ENCODE results near the gene PRKCH. TPM values are rescaled to one million over a fixed set of nuclear protein-coding genes. Genes with fewer than 3 reads are reported as not detected.

PRKCH gene
- total RNA-seq, 1 experiment from 2014 or later: 22.3 TPM

DNA sequence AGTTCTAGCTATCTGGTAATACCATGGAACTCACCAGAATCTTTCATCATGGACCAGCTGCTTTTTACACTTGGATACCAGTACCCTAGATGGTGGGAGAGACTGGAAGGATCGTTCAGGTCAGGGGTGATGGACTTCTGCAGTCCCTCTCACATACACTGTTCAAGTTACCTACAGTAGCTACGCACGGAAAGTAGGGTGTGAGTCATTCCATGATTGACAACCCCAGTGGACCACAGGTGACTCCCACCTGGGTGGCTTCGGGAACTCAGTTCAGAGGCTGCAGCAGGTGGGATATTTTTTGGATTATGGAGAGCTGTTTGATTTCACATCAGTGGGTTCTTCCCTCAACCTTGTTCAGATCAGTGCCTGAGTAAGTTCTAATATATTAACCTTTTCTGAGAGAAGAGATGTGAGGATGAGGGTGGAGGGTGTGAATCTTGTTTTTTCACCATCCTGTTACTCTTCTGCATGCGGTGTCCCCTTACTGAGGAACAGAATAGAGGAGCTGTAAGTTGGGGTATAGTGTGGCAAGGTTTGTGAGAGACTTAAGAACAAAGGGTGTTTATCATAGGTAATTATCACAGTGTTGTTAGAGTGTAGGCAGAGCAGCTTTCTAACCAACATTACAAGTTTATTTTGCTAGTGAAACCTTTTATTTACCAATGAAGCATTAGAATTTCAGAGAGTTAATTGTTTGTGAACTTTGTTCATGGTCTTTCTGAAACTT lies 39.6 kb downstream of the PRKCH start:
- no TSS peak for BruUV-seq (replicated peaks)
- Mint-ChIP-seq H3K9me3 (ENCODE audit: low read depth, unreplicated experiment) (no peaks in the 10 kb centered on the region), H3K4me1 (ENCODE audit: low read depth, unreplicated experiment) (peaks cover 28% of the 10 kb centered on the region), H3K27me3 (ENCODE audit: unreplicated experiment) (no peaks in the 10 kb centered on the region), H3K36me3 (ENCODE audit: insufficient read depth, unreplicated experiment) (peaks cover 2% of the 10 kb centered on the region), H3K27ac (ENCODE audit: unreplicated experiment) (no peak overlapping the region), H3K4me3 (ENCODE audit: low read depth, unreplicated experiment) (no peak overlapping the region)
- CTCF ChIA-PET: interaction anchor here (0.6 kb wide), 1 partner anchor 263 kb away, joined by 8 read pairs; no protein-coding TSS in a partner anchor
- DNase-seq: no peak
- TF ChIP-seq, protein P1, sequence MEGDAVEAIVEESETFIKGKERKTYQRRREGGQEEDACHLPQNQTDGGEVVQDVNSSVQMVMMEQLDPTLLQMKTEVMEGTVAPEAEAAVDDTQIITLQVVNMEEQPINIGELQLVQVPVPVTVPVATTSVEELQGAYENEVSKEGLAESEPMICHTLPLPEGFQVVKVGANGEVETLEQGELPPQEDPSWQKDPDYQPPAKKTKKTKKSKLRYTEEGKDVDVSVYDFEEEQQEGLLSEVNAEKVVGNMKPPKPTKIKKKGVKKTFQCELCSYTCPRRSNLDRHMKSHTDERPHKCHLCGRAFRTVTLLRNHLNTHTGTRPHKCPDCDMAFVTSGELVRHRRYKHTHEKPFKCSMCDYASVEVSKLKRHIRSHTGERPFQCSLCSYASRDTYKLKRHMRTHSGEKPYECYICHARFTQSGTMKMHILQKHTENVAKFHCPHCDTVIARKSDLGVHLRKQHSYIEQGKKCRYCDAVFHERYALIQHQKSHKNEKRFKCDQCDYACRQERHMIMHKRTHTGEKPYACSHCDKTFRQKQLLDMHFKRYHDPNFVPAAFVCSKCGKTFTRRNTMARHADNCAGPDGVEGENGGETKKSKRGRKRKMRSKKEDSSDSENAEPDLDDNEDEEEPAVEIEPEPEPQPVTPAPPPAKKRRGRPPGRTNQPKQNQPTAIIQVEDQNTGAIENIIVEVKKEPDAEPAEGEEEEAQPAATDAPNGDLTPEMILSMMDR (IDR thresholded peaks at IDR 0.05; ENCODE audit: unreplicated experiment): no peak
- intact Hi-C loops (cut with micrococcal nuclease; ENCODE audit: unreplicated experiment): no loop called here

DNA sequence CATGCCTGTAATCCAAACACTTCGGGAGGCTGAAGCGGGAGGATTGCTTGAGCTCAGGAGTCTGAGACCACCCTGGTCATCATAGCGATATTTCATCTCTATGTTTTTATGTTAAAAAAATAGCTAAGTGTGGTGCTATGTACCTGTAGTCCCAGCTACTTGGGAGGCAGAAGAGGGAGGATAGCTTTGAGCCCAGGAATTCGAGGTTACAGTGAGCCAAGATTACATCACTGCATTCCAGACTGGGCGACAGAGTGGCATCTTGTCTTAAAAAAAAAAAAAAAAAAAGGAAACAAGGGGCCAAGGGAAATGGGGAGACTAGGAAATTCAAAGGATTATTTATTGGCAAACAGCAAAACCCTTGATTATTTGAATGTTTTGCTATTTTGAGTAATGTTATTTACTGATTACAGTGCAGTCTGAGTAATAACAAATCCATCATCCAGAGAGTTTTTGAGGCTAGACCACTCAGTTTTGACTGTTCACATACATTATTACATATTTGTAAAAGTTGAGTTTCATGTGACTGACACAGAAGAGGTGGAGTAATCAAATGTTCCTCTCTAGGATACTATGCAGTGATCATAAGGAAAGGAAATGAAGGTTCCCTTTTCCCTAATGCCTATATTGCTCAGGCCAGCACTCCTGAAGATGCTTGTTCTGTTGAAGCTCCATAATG lies 40.8 kb downstream of the PRKCH start:
- TF ChIP-seq, protein P1 (IDR thresholded peaks at IDR 0.05; ENCODE audit: unreplicated experiment): no peak

DNA sequence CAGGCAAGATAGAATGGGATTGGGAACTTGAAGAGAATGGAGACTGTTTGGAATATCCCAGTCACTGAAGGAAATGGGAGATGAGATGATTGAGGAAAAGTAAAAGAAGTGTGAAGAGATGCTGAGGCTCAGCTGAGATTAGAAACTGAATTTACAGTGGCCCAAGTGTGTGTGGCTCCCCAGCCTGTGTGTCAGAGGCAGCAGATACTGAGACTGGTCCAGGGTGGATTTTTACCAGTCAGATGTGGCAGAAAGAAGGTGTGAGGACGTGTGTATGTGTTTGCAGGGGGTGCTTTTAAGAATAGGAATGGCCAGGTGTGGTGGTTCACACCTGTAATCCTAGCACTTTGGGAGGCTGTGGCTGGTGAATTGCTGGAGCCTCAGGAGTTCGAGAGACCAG lies 42.9 kb downstream of the PRKCH start:
- Mint-ChIP-seq H3K4me1 (ENCODE audit: low read depth, unreplicated experiment) (peaks cover 20% of the 10 kb centered on the region), H3K9me3 (ENCODE audit: low read depth, unreplicated experiment) (no peaks in the 10 kb centered on the region), H3K27ac (ENCODE audit: unreplicated experiment) (no peak overlapping the region), H3K27me3 (ENCODE audit: unreplicated experiment) (no peaks in the 10 kb centered on the region), H3K4me3 (ENCODE audit: low read depth, unreplicated experiment) (no peak overlapping the region), H3K36me3 (ENCODE audit: insufficient read depth, unreplicated experiment) (no peaks in the 10 kb centered on the region)
- TF ChIP-seq, protein P1 (IDR thresholded peaks at IDR 0.05; ENCODE audit: unreplicated experiment): no peak
- CTCF ChIA-PET: no interaction called here
- intact Hi-C loops (cut with micrococcal nuclease; ENCODE audit: unreplicated experiment): no loop called here
- BruUV-seq (replicated peaks): no TSS peak
- no peak for DNase-seq

More for the DNA sequence above, 40.8 kb downstream of the PRKCH start:
- DNase-seq: no peak
- intact Hi-C loops (cut with micrococcal nuclease; ENCODE audit: unreplicated experiment): no loop called here
- H3K4me3 Mint-ChIP-seq (ENCODE audit: low read depth, unreplicated experiment): no peak overlapping the region
- no peaks in the 10 kb centered on the region for H3K9me3 Mint-ChIP-seq (ENCODE audit: low read depth, unreplicated experiment)
- H3K27me3 Mint-ChIP-seq (ENCODE audit: unreplicated experiment): no peaks in the 10 kb centered on the region
- peaks cover 24% of the 10 kb centered on the region for H3K4me1 Mint-ChIP-seq (ENCODE audit: low read depth, unreplicated experiment)
- BruUV-seq (replicated peaks): no TSS peak
- no peaks in the 10 kb centered on the region for H3K36me3 Mint-ChIP-seq (ENCODE audit: insufficient read depth, unreplicated experiment)
- no peak overlapping the region for H3K27ac Mint-ChIP-seq (ENCODE audit: unreplicated experiment)
- CTCF ChIA-PET: no interaction called here

DNA sequence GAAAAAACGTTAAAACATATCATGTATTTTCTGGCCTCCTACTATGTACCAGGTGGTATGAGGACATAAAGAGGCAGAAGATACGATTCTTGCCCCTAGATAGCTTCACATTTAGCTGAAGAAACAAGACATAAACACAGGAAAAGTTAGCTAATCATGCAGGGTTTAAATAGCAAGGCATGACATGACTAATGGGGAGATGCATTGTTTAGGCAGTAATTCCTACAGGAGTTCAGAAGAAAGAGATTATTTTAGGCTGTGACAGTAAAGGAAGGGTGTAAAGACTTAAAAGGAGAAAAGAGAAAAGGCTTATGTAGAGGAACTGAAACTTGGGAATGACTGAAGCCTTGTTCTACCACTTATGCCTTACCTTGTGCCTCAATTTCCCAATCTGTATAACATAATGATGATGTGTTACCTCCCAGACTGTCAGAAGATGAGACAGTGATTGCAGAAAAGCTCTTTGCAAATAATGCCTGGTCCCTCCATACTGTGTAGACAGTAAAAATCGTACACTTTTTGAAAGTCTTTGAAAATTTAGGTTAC lies 44.4 kb downstream of the PRKCH start:
- intact Hi-C loops (cut with micrococcal nuclease; ENCODE audit: unreplicated experiment): no loop called here
- H3K4me1 Mint-ChIP-seq (ENCODE audit: low read depth, unreplicated experiment): peaks cover 20% of the 10 kb centered on the region
- no peaks in the 10 kb centered on the region for H3K27me3 Mint-ChIP-seq (ENCODE audit: unreplicated experiment)
- no peak for DNase-seq
- TF ChIP-seq, protein P1 (IDR thresholded peaks at IDR 0.05; ENCODE audit: unreplicated experiment): no peak
- no peak overlapping the region for H3K27ac Mint-ChIP-seq (ENCODE audit: unreplicated experiment)
- no peaks in the 10 kb centered on the region for H3K36me3 Mint-ChIP-seq (ENCODE audit: insufficient read depth, unreplicated experiment)
- no TSS peak for BruUV-seq (replicated peaks)
- no peaks in the 10 kb centered on the region for H3K9me3 Mint-ChIP-seq (ENCODE audit: low read depth, unreplicated experiment)
- H3K4me3 Mint-ChIP-seq (ENCODE audit: low read depth, unreplicated experiment): no peak overlapping the region
- CTCF ChIA-PET: no interaction called here
